ENCODE data around the gene CBX8. TPM values are rescaled to one million over a fixed set of nuclear protein-coding genes. Genes with fewer than 3 reads are reported as not detected.

CBX8 gene
- total RNA-seq, 1 donor from 2014 or later = 4.2 TPM

DNA sequence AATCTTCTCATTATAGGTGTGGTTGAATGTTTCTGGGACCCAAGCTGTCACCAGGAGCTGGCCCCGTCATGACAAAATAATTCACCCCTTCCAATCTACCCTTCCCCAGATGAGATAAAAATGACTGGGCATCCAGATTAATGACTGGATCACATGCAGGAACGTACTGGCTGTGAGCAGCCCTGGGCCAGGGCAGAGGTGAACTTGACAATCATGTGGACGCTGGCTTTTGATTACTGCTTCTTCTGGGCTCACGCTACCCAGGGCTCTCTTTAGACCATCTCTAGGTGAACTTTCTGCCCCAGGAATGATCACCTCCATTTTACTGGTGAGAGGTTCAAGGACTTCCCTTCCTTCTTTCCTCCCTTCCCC lies 24.1 kb upstream of the CBX8 start:
- Histone ChIP-seq H3K9ac (ENCODE audit: low read depth in 1 of 3, low read length in 3 of 3) (no peak overlapping the region), H3K27ac (ENCODE audit: low read depth, low read length) (no peak overlapping the region), H3K9me3 (ENCODE audit: control insufficient read depth in 3 of 3, low read length in 3 of 3) (no peaks in the 10 kb centered on the region), H3K27me3 (ENCODE audit: control insufficient read depth in 3 of 3, insufficient read depth in 3 of 3, low read length in 3 of 3) (peaks cover 41 to 49% (median 46%) of the 10 kb centered on the region in 3 donors), H3K4me3 (ENCODE audit: low read length in 3 of 3) (no peak overlapping the region), H3K36me3 (ENCODE audit: control insufficient read depth in 3 of 3, insufficient read depth in 3 of 3, low read length in 3 of 3) (no peaks in the 10 kb centered on the region), H3K4me1 (ENCODE audit: control insufficient read depth in 3 of 3, insufficient read depth in 3 of 3, low read length in 3 of 3) (no peaks in the 10 kb centered on the region)

DNA sequence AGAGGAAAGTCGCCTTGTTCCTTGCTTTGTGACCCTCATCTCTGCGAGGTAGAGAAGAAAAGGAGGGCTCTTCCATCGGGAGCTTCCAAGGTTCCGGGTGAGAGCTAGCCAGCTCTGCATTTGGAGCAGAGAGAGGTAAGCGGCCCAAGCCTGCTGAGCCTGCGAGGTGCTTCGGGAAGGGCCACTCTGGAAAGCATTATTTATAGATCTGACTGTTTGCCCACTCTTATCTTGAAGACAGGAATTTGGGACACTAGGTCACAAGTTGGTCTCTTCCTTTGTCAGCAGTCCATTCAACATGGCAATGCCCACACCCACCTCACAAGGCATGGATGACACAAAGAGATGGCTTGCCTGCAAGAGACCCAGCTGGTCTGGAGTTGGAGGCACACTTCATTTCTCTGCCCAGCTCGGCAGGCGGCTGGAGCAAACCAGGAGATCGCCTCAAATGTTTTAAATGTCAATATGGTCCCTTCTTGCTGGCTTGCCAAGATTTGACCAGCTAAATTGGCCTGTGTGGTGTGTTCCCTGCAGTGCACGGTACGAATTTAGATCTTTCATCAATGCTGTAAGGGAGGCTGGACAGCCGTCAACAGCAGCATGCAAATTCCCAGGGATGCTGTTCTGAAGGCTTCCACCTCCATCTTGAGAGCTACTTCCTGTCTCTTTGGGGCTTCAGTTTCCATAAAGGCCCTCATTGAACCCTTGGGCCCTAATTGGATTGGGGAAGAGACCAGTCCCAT lies 22.8 kb upstream of the CBX8 start:
- Histone ChIP-seq H3K4me3 (ENCODE audit: low read length in 3 of 3) (no peak overlapping the region), H3K36me3 (ENCODE audit: control insufficient read depth in 3 of 3, insufficient read depth in 3 of 3, low read length in 3 of 3) (no peaks in the 10 kb centered on the region), H3K27ac (ENCODE audit: low read depth, low read length) (no peak overlapping the region), H3K9ac (ENCODE audit: low read depth in 1 of 3, low read length in 3 of 3) (no peak overlapping the region), H3K27me3 (ENCODE audit: control insufficient read depth in 3 of 3, insufficient read depth in 3 of 3, low read length in 3 of 3) (peaks cover 49 to 52% (median 50%) of the 10 kb centered on the region in 3 donors), H3K9me3 (ENCODE audit: control insufficient read depth in 3 of 3, low read length in 3 of 3) (no peaks in the 10 kb centered on the region), H3K4me1 (ENCODE audit: control insufficient read depth in 3 of 3, insufficient read depth in 3 of 3, low read length in 3 of 3) (peaks cover 2 to 6% (median 5%) of the 10 kb centered on the region in 3 donors)

DNA sequence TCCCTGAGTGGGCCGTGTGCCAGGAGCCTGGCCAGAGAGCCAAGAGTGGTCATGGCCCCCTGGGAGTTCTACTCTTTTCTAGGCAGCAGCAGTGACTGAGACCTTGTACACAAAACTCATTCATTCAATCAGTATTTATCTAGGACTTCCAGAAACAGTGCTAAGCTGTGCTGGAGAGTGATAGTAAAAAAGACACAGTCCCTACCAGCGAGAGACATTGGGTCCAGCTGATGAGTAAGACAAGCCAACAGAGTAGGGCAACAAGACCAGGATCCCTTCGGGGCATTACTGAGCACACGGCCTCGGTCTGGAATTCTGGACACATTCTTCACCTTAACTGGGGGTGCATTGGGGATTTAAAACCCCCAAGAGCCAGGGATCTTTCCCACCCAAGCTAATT lies 22.2 kb upstream of the CBX8 start:
- Histone ChIP-seq H3K27me3 (ENCODE audit: control insufficient read depth in 3 of 3, insufficient read depth in 3 of 3, low read length in 3 of 3) (peaks cover 52 to 56% (median 53%) of the 10 kb centered on the region in 3 donors), H3K4me1 (ENCODE audit: control insufficient read depth in 3 of 3, insufficient read depth in 3 of 3, low read length in 3 of 3) (peaks cover 6 to 10% (median 7%) of the 10 kb centered on the region in 3 donors), H3K27ac (ENCODE audit: low read depth, low read length) (no peak overlapping the region), H3K9ac (ENCODE audit: low read depth in 1 of 3, low read length in 3 of 3) (no peak overlapping the region), H3K36me3 (ENCODE audit: control insufficient read depth in 3 of 3, insufficient read depth in 3 of 3, low read length in 3 of 3) (no peaks in the 10 kb centered on the region), H3K4me3 (ENCODE audit: low read length in 3 of 3) (no peak overlapping the region), H3K9me3 (ENCODE audit: control insufficient read depth in 3 of 3, low read length in 3 of 3) (no peaks in the 10 kb centered on the region)

DNA sequence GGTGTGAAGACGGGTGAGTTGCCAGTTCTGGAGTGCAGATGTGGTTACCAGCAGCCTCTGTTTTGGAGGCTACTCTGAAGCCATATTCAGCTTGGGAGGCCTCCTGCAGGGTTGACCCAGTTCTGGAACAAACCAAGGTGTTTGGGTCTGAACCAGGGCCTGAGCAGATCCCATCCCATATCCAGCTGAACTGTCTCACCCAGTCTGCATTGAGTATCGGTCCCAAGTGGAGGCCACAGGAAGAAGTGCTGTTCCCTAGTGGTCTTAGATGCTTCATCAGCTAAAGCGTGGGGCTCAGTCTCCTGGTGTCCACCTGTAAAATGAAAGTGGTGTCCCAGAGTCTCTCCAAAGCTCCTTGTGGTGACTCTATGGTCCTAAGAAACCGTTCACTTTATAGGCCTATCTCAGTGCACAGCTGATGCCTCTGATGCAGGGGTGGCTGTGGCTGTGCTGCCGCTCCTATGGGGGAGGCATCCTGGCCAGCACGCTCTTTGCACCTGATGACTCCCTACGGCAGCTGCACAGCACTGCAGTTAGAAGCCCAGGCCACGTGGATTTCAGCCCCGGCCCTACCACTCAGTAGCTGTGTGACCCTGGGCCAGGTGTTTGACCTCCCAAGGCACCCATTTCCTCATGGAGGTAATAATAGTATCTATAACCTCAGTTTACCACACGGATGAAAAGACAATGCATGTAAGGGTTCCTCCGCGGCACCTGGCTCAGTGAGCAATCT lies 21.3 kb upstream of the CBX8 start:
- peaks cover 6 to 10% (median 7%) of the 10 kb centered on the region in 3 donors for H3K4me1 ChIP-seq (ENCODE audit: control insufficient read depth in 3 of 3, insufficient read depth in 3 of 3, low read length in 3 of 3)
- H3K36me3 ChIP-seq (ENCODE audit: control insufficient read depth in 3 of 3, insufficient read depth in 3 of 3, low read length in 3 of 3) = no peaks in the 10 kb centered on the region
- no peaks in the 10 kb centered on the region for H3K9me3 ChIP-seq (ENCODE audit: control insufficient read depth in 3 of 3, low read length in 3 of 3)
- H3K27ac ChIP-seq (ENCODE audit: low read depth, low read length) = no peak overlapping the region
- no peak overlapping the region for H3K4me3 ChIP-seq (ENCODE audit: low read length in 3 of 3)
- H3K9ac ChIP-seq (ENCODE audit: low read depth in 1 of 3, low read length in 3 of 3) = no peak overlapping the region
- peaks cover 57 to 60% (median 57%) of the 10 kb centered on the region in 3 donors for H3K27me3 ChIP-seq (ENCODE audit: control insufficient read depth in 3 of 3, insufficient read depth in 3 of 3, low read length in 3 of 3)

DNA sequence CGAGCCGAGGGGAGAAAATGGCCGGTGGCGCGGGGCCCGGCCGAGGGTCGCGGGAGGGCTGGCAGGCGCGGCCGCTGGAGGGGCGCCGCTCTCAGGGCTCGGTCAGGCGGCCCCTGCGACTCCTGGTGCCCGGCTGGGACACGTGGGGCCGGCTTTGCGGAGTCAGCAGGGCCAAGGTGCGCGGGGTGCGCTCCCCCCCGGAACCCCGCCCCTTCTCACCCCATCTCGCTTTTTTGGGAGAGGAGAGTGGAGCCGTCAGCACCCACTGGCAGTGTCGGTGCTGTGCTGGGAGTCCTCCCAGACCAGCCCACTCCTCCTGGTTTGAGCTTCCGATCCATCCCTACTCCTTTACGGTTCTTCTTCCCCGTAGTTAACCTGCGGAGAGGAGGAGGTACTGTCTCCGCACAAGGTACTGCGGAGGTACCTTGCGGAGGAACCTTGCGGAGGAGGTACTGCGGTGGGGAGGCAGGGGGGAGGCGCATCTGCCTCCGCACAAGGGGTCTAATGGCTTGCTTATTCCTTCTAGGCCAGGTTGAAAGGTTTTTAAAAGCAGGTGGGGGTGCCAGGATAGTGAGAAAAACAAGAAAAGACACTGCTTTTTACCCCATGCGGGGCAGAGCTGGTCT lies 19.1 kb upstream of the CBX8 start:
- no peak overlapping the region for H3K4me3 ChIP-seq (ENCODE audit: low read length in 3 of 3)
- H3K9ac ChIP-seq (ENCODE audit: low read depth in 1 of 3, low read length in 3 of 3) = no peak overlapping the region
- no peak overlapping the region for H3K27ac ChIP-seq (ENCODE audit: low read depth, low read length)
- peaks cover 74 to 80% (median 78%) of the 10 kb centered on the region in 3 donors for H3K27me3 ChIP-seq (ENCODE audit: control insufficient read depth in 3 of 3, insufficient read depth in 3 of 3, low read length in 3 of 3)
- no peaks in the 10 kb centered on the region for H3K36me3 ChIP-seq (ENCODE audit: control insufficient read depth in 3 of 3, insufficient read depth in 3 of 3, low read length in 3 of 3)
- peaks cover 16 to 30% (median 21%) of the 10 kb centered on the region in 3 donors for H3K4me1 ChIP-seq (ENCODE audit: control insufficient read depth in 3 of 3, insufficient read depth in 3 of 3, low read length in 3 of 3)
- no peaks in the 10 kb centered on the region for H3K9me3 ChIP-seq (ENCODE audit: control insufficient read depth in 3 of 3, low read length in 3 of 3)

DNA sequence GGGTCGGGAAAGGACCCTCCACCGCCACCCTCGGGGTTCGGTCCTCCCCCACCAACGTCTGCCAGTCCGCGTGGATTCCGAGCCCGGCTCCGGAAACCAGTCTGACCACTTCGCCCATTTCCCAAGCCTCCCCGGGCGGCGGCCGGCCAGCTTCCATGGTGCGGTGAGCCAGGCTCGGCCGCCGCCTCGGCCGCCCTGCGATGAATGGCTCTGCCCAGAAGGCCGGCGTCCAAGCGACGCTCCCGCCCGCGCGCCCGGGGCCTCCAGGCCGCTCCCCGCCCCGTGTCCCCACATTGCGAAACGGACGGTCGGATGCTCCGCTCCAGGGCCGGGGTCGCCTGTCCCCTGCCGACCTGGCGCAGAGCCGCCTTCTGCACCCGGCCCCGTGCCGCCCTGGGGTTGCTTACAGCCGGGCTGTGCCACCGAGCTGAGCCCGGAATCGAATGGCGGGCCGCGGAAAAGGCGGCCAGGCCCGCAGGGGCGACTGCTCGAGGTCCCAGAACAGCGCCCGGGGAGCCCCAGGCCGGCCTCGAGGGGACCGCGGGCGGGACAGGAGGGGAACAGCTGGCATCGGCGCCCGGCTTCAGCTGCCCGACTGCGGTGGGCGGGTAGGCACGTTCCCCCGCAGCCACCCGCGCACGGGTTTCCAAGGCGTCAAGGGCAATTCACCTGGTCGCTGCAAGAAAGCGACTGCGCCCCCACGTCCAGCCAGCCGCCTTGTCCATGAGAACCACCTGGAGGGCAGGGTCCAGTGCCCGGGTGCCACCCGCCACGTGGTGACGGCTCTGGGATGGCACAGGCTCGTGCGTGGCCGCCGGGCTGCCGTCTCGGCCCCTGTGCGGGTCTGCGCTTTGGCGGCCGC lies 18.3 kb upstream of the CBX8 start:
- Histone ChIP-seq H3K27ac (ENCODE audit: low read depth, low read length) (no peak overlapping the region), H3K9ac (ENCODE audit: low read depth in 1 of 3, low read length in 3 of 3) (no peak overlapping the region), H3K27me3 (ENCODE audit: control insufficient read depth in 3 of 3, insufficient read depth in 3 of 3, low read length in 3 of 3) (peaks cover 81 to 84% (median 83%) of the 10 kb centered on the region in 3 donors), H3K36me3 (ENCODE audit: control insufficient read depth in 3 of 3, insufficient read depth in 3 of 3, low read length in 3 of 3) (no peaks in the 10 kb centered on the region), H3K9me3 (ENCODE audit: control insufficient read depth in 3 of 3, low read length in 3 of 3) (no peaks in the 10 kb centered on the region), H3K4me3 (ENCODE audit: low read length in 3 of 3) (no peak overlapping the region), H3K4me1 (ENCODE audit: control insufficient read depth in 3 of 3, insufficient read depth in 3 of 3, low read length in 3 of 3) (peaks cover 16 to 30% (median 24%) of the 10 kb centered on the region in 3 donors)

DNA sequence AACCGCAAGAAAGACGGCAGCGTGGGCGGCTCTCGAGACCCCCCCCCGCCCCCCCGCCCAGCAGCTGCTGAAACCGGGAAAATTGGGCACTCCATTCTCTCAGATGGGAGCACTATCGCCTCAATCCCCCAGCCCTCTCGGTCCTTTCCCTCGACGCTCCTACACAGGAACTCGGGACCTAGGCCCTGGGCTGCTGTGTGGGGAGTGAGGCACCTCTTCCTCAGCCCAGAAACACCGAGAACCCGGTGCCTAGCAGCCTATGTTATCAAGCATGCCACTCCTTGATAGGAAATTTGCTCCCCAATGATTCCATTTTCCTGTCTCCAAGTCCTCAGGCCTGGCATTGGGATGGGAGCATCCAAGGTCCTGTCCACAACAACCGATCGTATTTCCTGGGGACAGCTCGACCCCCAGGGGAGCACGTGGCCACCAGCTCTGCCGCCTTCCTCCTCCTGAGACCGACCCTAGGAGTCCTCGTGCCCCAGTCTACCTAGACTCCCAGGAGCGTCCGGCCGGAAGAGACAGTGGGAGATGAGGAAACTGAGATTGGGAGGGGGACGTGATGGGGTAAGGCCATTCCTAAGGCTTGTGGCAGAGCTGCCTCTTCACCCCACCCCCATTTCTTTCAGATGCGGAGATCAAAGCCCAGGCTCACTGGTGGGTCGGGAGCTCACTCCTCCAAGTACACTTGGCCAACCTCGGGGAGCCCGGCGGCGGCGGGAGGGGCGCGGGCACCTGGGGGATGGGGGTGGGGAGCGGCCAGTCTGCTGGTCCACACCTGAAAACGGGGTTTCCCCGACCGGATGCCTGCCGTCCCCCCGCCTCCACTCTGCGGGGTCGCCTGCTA lies 17.5 kb upstream of the CBX8 start:
- no peak overlapping the region for H3K4me3 ChIP-seq (ENCODE audit: low read length in 3 of 3)
- H3K27ac ChIP-seq (ENCODE audit: low read depth, low read length) = no peak overlapping the region
- peaks cover 16 to 32% (median 24%) of the 10 kb centered on the region in 3 donors for H3K4me1 ChIP-seq (ENCODE audit: control insufficient read depth in 3 of 3, insufficient read depth in 3 of 3, low read length in 3 of 3)
- no peaks in the 10 kb centered on the region for H3K36me3 ChIP-seq (ENCODE audit: control insufficient read depth in 3 of 3, insufficient read depth in 3 of 3, low read length in 3 of 3)
- no peaks in the 10 kb centered on the region for H3K9me3 ChIP-seq (ENCODE audit: control insufficient read depth in 3 of 3, low read length in 3 of 3)
- H3K27me3 ChIP-seq (ENCODE audit: control insufficient read depth in 3 of 3, insufficient read depth in 3 of 3, low read length in 3 of 3) = peaks cover 76 to 86% (median 85%) of the 10 kb centered on the region in 3 donors
- H3K9ac ChIP-seq (ENCODE audit: low read depth in 1 of 3, low read length in 3 of 3) = no peak overlapping the region

DNA sequence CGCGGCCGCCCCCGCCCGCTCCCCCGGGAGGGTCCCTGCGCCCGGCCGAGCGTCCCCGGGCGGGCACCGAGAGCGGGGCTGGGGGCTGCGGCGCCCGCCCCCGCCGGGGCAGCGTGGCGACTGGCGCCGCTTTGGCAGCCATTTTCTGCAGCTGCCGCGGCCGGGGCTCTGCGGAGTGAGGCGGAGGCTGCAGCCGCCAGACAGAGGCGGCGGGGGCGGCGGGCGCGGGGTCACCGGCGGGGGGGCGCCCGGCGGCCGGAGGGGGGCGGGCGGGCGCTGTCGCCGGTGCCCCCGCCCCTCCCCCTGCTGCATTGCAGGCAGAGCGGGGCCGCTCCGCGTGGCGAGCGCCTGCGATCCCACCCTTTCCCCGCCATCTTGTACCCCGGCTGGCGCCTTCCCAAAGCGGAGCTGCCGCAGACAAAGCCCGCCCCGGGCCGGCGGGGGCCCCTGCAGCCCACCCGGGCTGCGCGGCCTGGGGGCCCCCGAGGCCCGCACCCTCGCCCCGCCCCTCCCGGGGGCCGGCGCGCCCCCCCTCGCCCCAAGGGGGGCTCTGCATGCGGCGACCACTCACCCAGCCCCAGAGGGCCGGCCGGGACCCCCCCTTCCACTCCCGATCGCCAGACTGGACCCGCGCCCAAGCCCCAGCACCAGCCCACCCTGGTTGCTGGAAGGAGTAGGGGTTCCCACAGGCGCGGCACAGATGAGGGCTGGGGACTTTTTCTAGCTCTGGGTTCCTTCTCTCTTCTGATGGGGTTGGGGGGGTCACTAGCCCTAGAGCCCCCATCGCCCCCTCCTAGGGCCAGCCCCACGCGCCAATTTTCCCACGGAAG lies 16.6 kb upstream of the CBX8 start:
- Histone ChIP-seq H3K27ac (ENCODE audit: low read depth, low read length) (no peak overlapping the region), H3K4me3 (ENCODE audit: low read length in 3 of 3) (no peak overlapping the region), H3K36me3 (ENCODE audit: control insufficient read depth in 3 of 3, insufficient read depth in 3 of 3, low read length in 3 of 3) (no peaks in the 10 kb centered on the region), H3K4me1 (ENCODE audit: control insufficient read depth in 3 of 3, insufficient read depth in 3 of 3, low read length in 3 of 3) (peaks cover 16 to 36% (median 24%) of the 10 kb centered on the region in 3 donors), H3K9me3 (ENCODE audit: control insufficient read depth in 3 of 3, low read length in 3 of 3) (no peaks in the 10 kb centered on the region), H3K27me3 (ENCODE audit: control insufficient read depth in 3 of 3, insufficient read depth in 3 of 3, low read length in 3 of 3) (peaks cover 82 to 90% (median 86%) of the 10 kb centered on the region in 3 donors), H3K9ac (ENCODE audit: low read depth in 1 of 3, low read length in 3 of 3) (no peak overlapping the region)

All from skeletal muscle tissue (tissue), 4 donors.